Measurements from ENCODE around the gene ZNF710. TPM values are rescaled to one million over a fixed set of nuclear protein-coding genes. Genes with fewer than 3 reads are reported as not detected.

The ZNF710 gene
- total and polyA plus RNA-seq, 2 of the 13 experiments (the other 11 are each of a cell fraction or from before 2014, with no cell fraction given): 4.7 to 20.6 TPM

- TF ChIP-seq ZBED4 (CRISPR knock-in tag; IDR thresholded peaks at IDR 0.05; ENCODE audit: borderline replicate concordance) (no peak), ATF2 (CRISPR knock-in tag; IDR thresholded peaks at IDR 0.05) (0 out of 2 replicates have a peak, but pooled peaks have one; percentile 29), ZNF12 (CRISPR knock-in tag; IDR thresholded peaks at IDR 0.05) (peak; percentile 28; the same call in 1 of the 2 replicates), SP5 (CRISPR knock-in tag; IDR thresholded peaks at IDR 0.05; ENCODE audit: borderline replicate concordance, low read depth) (peak; percentile 73), ELF3 (CRISPR knock-in tag; IDR thresholded peaks at IDR 0.05) (no peak), SALL1 (CRISPR knock-in tag; IDR thresholded peaks at IDR 0.05) (peak; percentile 47; the same call in 1 of the 2 replicates), TBX2 (CRISPR knock-in tag; IDR thresholded peaks at IDR 0.05; ENCODE audit: borderline replicate concordance) (peak; percentile 69), ZFY (CRISPR knock-in tag; IDR thresholded peaks at IDR 0.05) (peak; percentile 59), ZBTB42 (CRISPR knock-in tag; IDR thresholded peaks at IDR 0.05) (no peak), ZNF180 (CRISPR knock-in tag; IDR thresholded peaks at IDR 0.05; ENCODE audit: borderline replicate concordance, low read depth) (no peak), ZBTB25 (CRISPR knock-in tag; IDR thresholded peaks at IDR 0.05) (no peak), ZNF574 (CRISPR knock-in tag; IDR thresholded peaks at IDR 0.05) (0 out of 2 replicates have a peak, but pooled peaks have one; percentile 12), HNF4A (CRISPR knock-in tag; IDR thresholded peaks at IDR 0.05) (no peak), HNRNPL (IDR thresholded peaks at IDR 0.05; ENCODE audit: low read depth, low read length) (0 out of 2 replicates have a peak, but pooled peaks have one; percentile 64), ZBTB4 (CRISPR knock-in tag; IDR thresholded peaks at IDR 0.05; ENCODE audit: borderline replicate concordance) (peak; percentile 51; the same call in 1 of the 2 replicates), ZFAT (CRISPR knock-in tag; conservative IDR thresholded peaks at IDR 0.05) (no peak)
These were observed 42.9 kb upstream of the ZNF710 start (continued) for GRCh38 chr15:89958107-89958805.

All from HepG2 (cell line).